ENCODE measurements around the gene GUF1. TPM values are rescaled to one million over a fixed set of nuclear protein-coding genes. Genes with fewer than 3 reads are reported as not detected.

Gene GUF1
- total and polyA plus RNA-seq, 2 experiments from 2014 or later = 15.4 to 39.9 TPM

- Mint-ChIP-seq H3K4me1 (peaks cover 2% of the 10 kb centered on the region; the same call in 1 of the 3 replicates), H3K27me3 (ENCODE audit: insufficient read depth, low read depth, poor library complexity) (no peaks in the 10 kb centered on the region), H3K36me3 (ENCODE audit: low read depth) (no peaks in the 10 kb centered on the region), H3K4me3 (no peak overlapping the region), H3K27ac (no peak overlapping the region), H3K9me3 (no peaks in the 10 kb centered on the region)
- Histone ChIP-seq H3K79me2 (replicated peaks; ENCODE audit: insufficient read depth) (no peaks in the 10 kb centered on the region), H3K4me2 (no peak overlapping the region), H3K9me2 (ENCODE audit: insufficient read depth) (no peaks in the 10 kb centered on the region), H3K36me3 (ENCODE audit: insufficient read depth) (no peaks in the 10 kb centered on the region), H3K27ac (ENCODE audit: low read depth) (no peak overlapping the region), H3K4me3 (no peak overlapping the region), H4K20me1 (replicated peaks; ENCODE audit: insufficient read depth) (no peaks in the 10 kb centered on the region), H3K4me1 (ENCODE audit: insufficient read depth) (no peaks in the 10 kb centered on the region), H2AFZ (no peak overlapping the region), H3F3A (replicated peaks; ENCODE audit: low read depth) (no peaks in the 10 kb centered on the region), H3K27me3 (ENCODE audit: insufficient read depth) (no peaks in the 10 kb centered on the region)
- DNase-seq (ENCODE audit: low spot score) (no peak), ATAC-seq (no peak)
- TF ChIP-seq ZNF331 (CRISPR knock-in tag; IDR thresholded peaks at IDR 0.05; ENCODE audit: low read depth) = no peak
- TF ChIP-seq EZH2phosphoT487 (IDR thresholded peaks at IDR 0.05; ENCODE audit: unreplicated experiment) = no peak
- TF ChIP-seq EZH2 (IDR thresholded peaks at IDR 0.05; ENCODE audit: low read depth, unreplicated experiment) = no peak
- TF ChIP-seq ETS1 (IDR thresholded peaks at IDR 0.05) = no peak
- TF ChIP-seq CTCF (conservative IDR thresholded peaks at IDR 0.05; ENCODE audit: low read depth in 2 of 2) = no peak
- TF ChIP-seq JUNB (IDR thresholded peaks at IDR 0.05; ENCODE audit: unreplicated experiment) = no peak
- TF ChIP-seq NANOG (IDR thresholded peaks at IDR 0.05; ENCODE audit: borderline replicate concordance) = no peak
- TF ChIP-seq POLR2AphosphoS5 (IDR thresholded peaks at IDR 0.05; ENCODE audit: low read depth) = no peak
Observed at GRCh38 chr4:44632733-44633132, 45.5 kb upstream of the GUF1 start.

- H3K9me2 ChIP-seq (ENCODE audit: insufficient read depth) = peaks cover 8% of the 10 kb centered on the region; the same call in 1 of the 2 replicates
- no peak overlapping the region for H3K4me2 ChIP-seq
- H3K27me3 ChIP-seq (ENCODE audit: insufficient read depth) = no peaks in the 10 kb centered on the region
- no peaks in the 10 kb centered on the region for H3K4me1 ChIP-seq (ENCODE audit: insufficient read depth)
- H3K79me2 ChIP-seq (replicated peaks; ENCODE audit: insufficient read depth) = no peaks in the 10 kb centered on the region
- Mint-ChIP-seq H3K27me3 (ENCODE audit: insufficient read depth, low read depth, poor library complexity) (no peaks in the 10 kb centered on the region), H3K36me3 (ENCODE audit: low read depth) (peaks cover 4% of the 10 kb centered on the region; the same call in 2 of the 3 replicates), H3K4me3 (no peak overlapping the region), H3K27ac (no peak overlapping the region), H3K9me3 (peaks cover 8% of the 10 kb centered on the region), H3K4me1 (no peaks in the 10 kb centered on the region)
- no peak for DNase-seq (ENCODE audit: low spot score)
- H4K20me1 ChIP-seq (replicated peaks; ENCODE audit: insufficient read depth) = no peaks in the 10 kb centered on the region
- 0 out of 2 replicates have a peak, but pooled peaks cover 5% of the 10 kb centered on the region for H3K36me3 ChIP-seq (ENCODE audit: insufficient read depth)
- H3F3A ChIP-seq (replicated peaks; ENCODE audit: low read depth) = no peaks in the 10 kb centered on the region
- no peak overlapping the region for H3K4me3 ChIP-seq
- no peak overlapping the region for H2AFZ ChIP-seq
- no peak overlapping the region for H3K27ac ChIP-seq (ENCODE audit: low read depth)
- no peak for ATAC-seq
- TF ChIP-seq CTCF (conservative IDR thresholded peaks at IDR 0.05; ENCODE audit: low read depth in 2 of 2) = no peak
- TF ChIP-seq ZNF331 (CRISPR knock-in tag; IDR thresholded peaks at IDR 0.05; ENCODE audit: low read depth) = no peak
- no peak for TF ChIP-seq ZNF462 (CRISPR knock-in tag; IDR thresholded peaks at IDR 0.05)
- no peak for TF ChIP-seq ETS1 (IDR thresholded peaks at IDR 0.05)
Observed at GRCh38 chr4:44638091-44638490, 40.1 kb upstream of the GUF1 start.
